GM10248 (cell line): ENCODE data around the gene MTIF3.

Experiments
- CTCF ChIA-PET: fragments of 300-600 bp; sonication (Branson Sonifier 250); formaldehyde crosslinking; extraction: SDS; loops from one replicate; lab custom pipeline; 2021; ENCODE audit warnings: antibody characterized with exemption; lab: Yijun Ruan, JAX
- POLR2A ChIA-PET: fragments of 350-650 bp; sonication (Branson Sonifier 250); formaldehyde crosslinking; extraction: SDS; loops from one replicate; lab custom pipeline; 2020; ENCODE audit warnings: antibody characterized with exemption; lab: Yijun Ruan, JAX
- DNase-seq: peaks from one replicate; pipeline ENCODE4 v3.0.0; 2012; ENCODE audit errors: extremely low spot score
- CTCF ChIP-seq: IDR thresholded peaks from 2 replicates; pipeline ENCODE4 v1.5.1; 2012; ENCODE audit warnings: mild to moderate bottlenecking, low read depth; ENCODE audit errors: extremely low read depth, missing control alignments, control extremely low read depth

MTIF3 gene

GRCh38 chr13:27448308-27448707, 2.1 kb downstream of the MTIF3 start:
- ChIA-PET CTCF (interaction anchor here (2.6 kb wide), 1 partner anchor 24 kb away, joined by 8 read pairs; the partner anchor contains the start of gene GTF3A), POLR2A (no interaction called here)
- DNase-seq: no peak
- TF ChIP-seq CTCF: no peak

GRCh38 chr13:27446986-27447583, 3.3 kb downstream of the MTIF3 start:
- POLR2A ChIA-PET: interaction anchor here (0.6 kb wide), 2 partner anchors 180 to 949 kb away, joined by 3 read pairs; no protein-coding TSS in a partner anchor
- DNase-seq: peak; percentile 39
- TF ChIP-seq CTCF: no peak
- CTCF ChIA-PET: interaction anchor here (2.6 kb wide), 1 partner anchor 22 kb away, joined by 8 read pairs; the partner anchor contains the start of gene GTF3A

DNA sequence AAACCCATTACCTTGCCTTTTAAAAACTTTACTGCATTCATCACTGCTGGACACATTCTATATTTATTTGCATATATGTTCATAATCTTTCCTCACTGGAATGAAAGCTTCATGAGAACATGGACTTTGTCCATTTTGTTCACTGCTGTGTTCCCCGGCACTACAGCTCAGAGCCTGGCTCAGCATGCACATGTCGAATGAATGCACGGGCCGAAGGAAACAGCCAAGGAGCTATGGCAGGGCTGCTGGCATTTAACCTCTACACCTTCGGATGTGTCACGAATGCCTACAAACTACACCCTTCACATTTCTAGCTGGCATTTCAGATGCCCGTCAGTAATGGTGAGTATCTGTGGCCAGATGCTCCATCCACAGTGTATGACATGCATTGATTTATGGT, 7.6 kb downstream of the MTIF3 start:
- no peak for DNase-seq
- ChIA-PET CTCF (interaction anchor here (1.0 to 3.7 kb wide), 2 partner anchors 16 to 23 kb away, joined by 3 to 25 read pairs; no protein-coding TSS in a partner anchor), POLR2A (no interaction called here)
- no peak for TF ChIP-seq CTCF

DNA sequence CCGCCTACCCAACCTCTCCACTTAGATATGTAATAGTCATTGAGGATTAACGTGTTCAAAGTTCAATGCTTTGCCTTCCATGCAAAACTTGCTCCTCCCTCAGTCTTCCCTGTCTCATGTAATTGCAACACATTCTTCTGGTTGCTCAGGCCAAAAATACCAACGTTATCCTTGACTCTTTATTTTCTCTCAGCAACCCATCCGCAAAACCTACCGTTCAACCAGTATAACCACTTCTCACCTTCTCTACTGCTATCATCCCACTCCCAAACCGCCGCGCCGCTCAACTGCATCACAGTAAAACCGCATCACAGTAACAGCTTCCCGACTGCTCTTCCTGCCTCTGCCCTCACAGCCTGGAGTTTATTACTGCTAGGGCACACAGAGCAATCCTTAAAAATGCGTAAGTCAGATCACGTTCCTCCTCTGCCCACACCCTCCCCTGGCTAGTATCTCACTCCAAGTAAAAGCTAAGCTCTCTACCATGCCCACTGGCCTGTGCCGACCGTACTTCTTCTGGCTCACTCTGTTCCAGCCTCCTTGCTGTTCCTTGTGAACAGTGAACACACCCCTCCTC, 8.2 kb downstream of the MTIF3 start:
- DNase-seq: no peak
- POLR2A ChIA-PET: no interaction called here
- CTCF ChIA-PET: interaction anchor here (1.0 to 3.7 kb wide), 2 partner anchors 15 to 23 kb away, joined by 3 to 25 read pairs; no protein-coding TSS in a partner anchor
- TF ChIP-seq CTCF: no peak

DNA sequence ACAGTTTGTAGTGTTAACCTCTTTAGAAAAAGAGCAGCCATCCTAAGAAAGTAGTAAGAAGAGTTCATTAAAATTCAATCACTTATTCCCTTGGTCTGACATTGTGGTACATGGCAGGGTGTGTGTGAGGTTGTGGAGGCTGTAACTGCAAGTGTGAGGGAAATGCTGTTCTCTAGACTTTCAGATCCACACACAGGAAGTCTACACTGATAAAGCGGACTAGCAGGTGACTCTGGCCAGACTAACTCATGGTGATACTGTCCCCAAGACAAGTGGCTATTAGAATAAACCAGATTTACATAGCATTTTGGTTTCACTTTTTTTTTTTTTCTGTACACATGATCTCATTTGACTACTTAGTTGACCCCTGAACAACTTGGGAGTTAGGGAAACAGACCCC, 10.0 kb downstream of the MTIF3 start:
- ChIA-PET CTCF (no interaction called here), POLR2A (no interaction called here)
- DNase-seq: no peak
- TF ChIP-seq CTCF: no peak

GRCh38 chr13:27437126-27437525, 13.2 kb downstream of the MTIF3 start:
- CTCF ChIA-PET: interaction anchor here (1.4 kb wide), 1 partner anchor 8 kb away, joined by 7 read pairs; no protein-coding TSS in a partner anchor
- POLR2A ChIA-PET: no interaction called here
- DNase-seq: no peak
- no peak for TF ChIP-seq CTCF
